ENCODE results near the gene GNA12.

GNA12 gene

GRCh38 chr7:2716488-2716887, 127.6 kb downstream of the GNA12 start:
- Histone ChIP-seq H3K27me3 (ENCODE audit: control insufficient read depth in 1 of 2, insufficient read depth in 2 of 2, low read length in 2 of 2) (no peaks in the 10 kb centered on the region), H3K9ac (ENCODE audit: low read depth in 1 of 2, low read length in 2 of 2) (no peak overlapping the region), H3K27ac (ENCODE audit: low read depth, low read length) (no peak overlapping the region), H3K9me3 (ENCODE audit: control insufficient read depth in 1 of 2, low read length in 2 of 2) (no peaks in the 10 kb centered on the region), H3K4me3 (ENCODE audit: low read depth in 1 of 2, low read length in 2 of 2) (no peak overlapping the region), H3K36me3 (ENCODE audit: control insufficient read depth in 1 of 2, insufficient read depth in 2 of 2, low read length in 2 of 2) (peaks cover 0 to 3% of the 10 kb centered on the region in 2 donors), H3K4me1 (ENCODE audit: control insufficient read depth in 1 of 2, insufficient read depth in 2 of 2, low read length in 2 of 2) (peaks cover 20 to 24% of the 10 kb centered on the region in 2 donors)

DNA sequence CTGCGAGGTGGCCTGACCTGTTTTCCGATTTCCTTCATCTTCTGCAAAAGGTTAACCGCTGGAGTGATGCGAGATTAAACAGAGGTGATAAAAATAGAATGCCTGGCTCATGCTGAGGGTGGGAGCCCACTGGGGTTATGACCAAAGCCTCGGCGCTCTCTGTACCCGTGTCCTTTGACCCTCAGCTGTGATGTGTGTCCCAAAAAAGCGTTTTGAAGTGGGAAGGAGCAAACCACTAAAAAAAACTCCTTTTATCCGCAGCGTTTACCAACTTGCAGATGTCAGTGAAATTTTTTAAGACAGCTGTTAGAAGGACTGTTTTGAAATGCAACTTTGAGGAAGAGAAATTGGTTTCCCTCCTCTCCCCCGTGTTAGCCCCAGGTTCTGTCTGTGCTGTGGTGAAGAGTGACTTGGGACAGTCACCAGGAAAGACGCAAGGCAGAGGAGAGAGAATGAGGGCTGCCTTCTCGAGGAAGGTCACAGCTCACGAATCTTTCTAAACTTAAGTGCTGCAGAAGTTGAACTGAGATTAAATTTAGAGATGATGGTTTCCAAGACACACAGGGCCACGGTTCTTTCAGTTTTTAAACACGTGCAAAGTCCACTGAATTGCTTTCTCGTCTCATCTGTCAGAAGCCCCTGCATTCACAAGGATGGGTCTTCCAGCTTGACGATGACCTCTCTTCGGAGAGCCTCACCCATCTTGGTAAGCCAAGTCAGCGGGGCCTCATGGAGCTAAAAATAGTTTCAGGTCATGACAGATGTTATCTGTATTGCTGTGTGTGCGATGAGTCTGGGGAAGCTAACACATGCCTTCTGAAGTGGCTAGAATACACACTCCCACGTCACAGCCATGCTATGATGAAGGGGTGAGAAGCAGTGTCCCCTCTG, 128.5 kb downstream of the GNA12 start:
- H3K27ac ChIP-seq (ENCODE audit: low read depth, low read length) = no peak overlapping the region

DNA sequence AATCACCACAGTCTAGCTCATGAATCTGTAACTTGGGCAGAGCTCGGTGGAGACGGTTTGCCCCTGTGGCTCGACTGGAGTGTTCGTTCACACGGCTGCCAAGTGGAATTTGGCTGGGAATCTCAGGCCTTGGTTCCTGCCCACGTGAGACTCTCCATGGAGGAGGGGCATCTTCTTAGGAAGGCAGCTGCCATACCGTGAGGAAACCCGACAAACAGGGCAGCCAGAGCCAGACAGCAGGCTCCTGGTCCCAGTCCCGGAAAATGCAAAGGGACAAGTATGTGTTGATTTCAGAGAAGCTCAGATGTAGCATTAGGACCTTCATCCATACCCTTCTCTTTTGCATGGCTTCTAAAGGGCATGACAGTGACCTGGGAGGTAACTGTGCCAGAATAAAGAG, 129.5 kb downstream of the GNA12 start:
- H3K4me1 ChIP-seq (ENCODE audit: control insufficient read depth in 1 of 2, insufficient read depth in 2 of 2, low read length in 2 of 2) = peaks cover 29 to 40% of the 10 kb centered on the region in 2 donors
- no peaks in the 10 kb centered on the region for H3K9me3 ChIP-seq (ENCODE audit: control insufficient read depth in 1 of 2, low read length in 2 of 2)
- H3K27ac ChIP-seq (ENCODE audit: low read depth, low read length) = no peak overlapping the region
- no peaks in the 10 kb centered on the region for H3K36me3 ChIP-seq (ENCODE audit: control insufficient read depth in 1 of 2, insufficient read depth in 2 of 2, low read length in 2 of 2)
- H3K4me3 ChIP-seq (ENCODE audit: low read depth in 1 of 2, low read length in 2 of 2) = no peak overlapping the region
- no peaks in the 10 kb centered on the region for H3K27me3 ChIP-seq (ENCODE audit: control insufficient read depth in 1 of 2, insufficient read depth in 2 of 2, low read length in 2 of 2)
- no peak overlapping the region for H3K9ac ChIP-seq (ENCODE audit: low read depth in 1 of 2, low read length in 2 of 2)

More for the DNA sequence above, 128.5 kb downstream of the GNA12 start:
- H3K9me3 ChIP-seq (ENCODE audit: control insufficient read depth in 1 of 2, low read length in 2 of 2) = no peaks in the 10 kb centered on the region
- H3K36me3 ChIP-seq (ENCODE audit: control insufficient read depth in 1 of 2, insufficient read depth in 2 of 2, low read length in 2 of 2) = no peaks in the 10 kb centered on the region
- no peak overlapping the region for H3K9ac ChIP-seq (ENCODE audit: low read depth in 1 of 2, low read length in 2 of 2)
- H3K4me3 ChIP-seq (ENCODE audit: low read depth in 1 of 2, low read length in 2 of 2) = no peak overlapping the region
- H3K4me1 ChIP-seq (ENCODE audit: control insufficient read depth in 1 of 2, insufficient read depth in 2 of 2, low read length in 2 of 2) = peaks cover 25 to 30% of the 10 kb centered on the region in 2 donors
- no peaks in the 10 kb centered on the region for H3K27me3 ChIP-seq (ENCODE audit: control insufficient read depth in 1 of 2, insufficient read depth in 2 of 2, low read length in 2 of 2)

GRCh38 chr7:2713978-2714377, 130.1 kb downstream of the GNA12 start:
- Histone ChIP-seq H3K9ac (ENCODE audit: low read depth in 1 of 2, low read length in 2 of 2) (no peak overlapping the region), H3K27ac (ENCODE audit: low read depth, low read length) (no peak overlapping the region), H3K27me3 (ENCODE audit: control insufficient read depth in 1 of 2, insufficient read depth in 2 of 2, low read length in 2 of 2) (no peaks in the 10 kb centered on the region), H3K4me1 (ENCODE audit: control insufficient read depth in 1 of 2, insufficient read depth in 2 of 2, low read length in 2 of 2) (peaks cover 29 to 44% of the 10 kb centered on the region in 2 donors), H3K4me3 (ENCODE audit: low read depth in 1 of 2, low read length in 2 of 2) (no peak overlapping the region), H3K9me3 (ENCODE audit: control insufficient read depth in 1 of 2, low read length in 2 of 2) (no peaks in the 10 kb centered on the region), H3K36me3 (ENCODE audit: control insufficient read depth in 1 of 2, insufficient read depth in 2 of 2, low read length in 2 of 2) (no peaks in the 10 kb centered on the region)

DNA sequence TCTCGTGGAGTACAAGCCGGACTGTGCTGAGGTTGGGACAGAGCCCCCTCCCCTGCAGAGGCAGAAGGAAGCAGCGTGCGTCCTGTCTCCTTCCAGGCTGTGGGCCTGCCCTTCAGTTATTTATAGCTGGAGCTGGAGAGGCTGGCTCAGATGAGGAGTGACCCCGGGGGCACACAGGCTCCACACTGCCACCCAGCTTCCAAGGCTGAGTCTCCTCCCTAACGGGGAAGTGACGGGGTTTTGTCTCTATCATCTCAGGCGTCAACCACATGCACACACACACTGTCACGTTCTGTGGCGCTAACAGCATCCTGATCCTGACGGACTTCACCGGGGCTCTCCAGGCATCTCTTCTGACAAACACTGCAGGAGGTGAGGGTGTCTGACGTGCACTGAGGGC, 130.7 kb downstream of the GNA12 start:
- no peaks in the 10 kb centered on the region for H3K36me3 ChIP-seq (ENCODE audit: control insufficient read depth in 1 of 2, insufficient read depth in 2 of 2, low read length in 2 of 2)
- H3K4me1 ChIP-seq (ENCODE audit: control insufficient read depth in 1 of 2, insufficient read depth in 2 of 2, low read length in 2 of 2) = peaks cover 29 to 40% of the 10 kb centered on the region in 2 donors
- H3K9me3 ChIP-seq (ENCODE audit: control insufficient read depth in 1 of 2, low read length in 2 of 2) = no peaks in the 10 kb centered on the region
- H3K9ac ChIP-seq (ENCODE audit: low read depth in 1 of 2, low read length in 2 of 2) = no peak overlapping the region
- no peaks in the 10 kb centered on the region for H3K27me3 ChIP-seq (ENCODE audit: control insufficient read depth in 1 of 2, insufficient read depth in 2 of 2, low read length in 2 of 2)
- no peak overlapping the region for H3K27ac ChIP-seq (ENCODE audit: low read depth, low read length)
- H3K4me3 ChIP-seq (ENCODE audit: low read depth in 1 of 2, low read length in 2 of 2) = no peak overlapping the region

DNA sequence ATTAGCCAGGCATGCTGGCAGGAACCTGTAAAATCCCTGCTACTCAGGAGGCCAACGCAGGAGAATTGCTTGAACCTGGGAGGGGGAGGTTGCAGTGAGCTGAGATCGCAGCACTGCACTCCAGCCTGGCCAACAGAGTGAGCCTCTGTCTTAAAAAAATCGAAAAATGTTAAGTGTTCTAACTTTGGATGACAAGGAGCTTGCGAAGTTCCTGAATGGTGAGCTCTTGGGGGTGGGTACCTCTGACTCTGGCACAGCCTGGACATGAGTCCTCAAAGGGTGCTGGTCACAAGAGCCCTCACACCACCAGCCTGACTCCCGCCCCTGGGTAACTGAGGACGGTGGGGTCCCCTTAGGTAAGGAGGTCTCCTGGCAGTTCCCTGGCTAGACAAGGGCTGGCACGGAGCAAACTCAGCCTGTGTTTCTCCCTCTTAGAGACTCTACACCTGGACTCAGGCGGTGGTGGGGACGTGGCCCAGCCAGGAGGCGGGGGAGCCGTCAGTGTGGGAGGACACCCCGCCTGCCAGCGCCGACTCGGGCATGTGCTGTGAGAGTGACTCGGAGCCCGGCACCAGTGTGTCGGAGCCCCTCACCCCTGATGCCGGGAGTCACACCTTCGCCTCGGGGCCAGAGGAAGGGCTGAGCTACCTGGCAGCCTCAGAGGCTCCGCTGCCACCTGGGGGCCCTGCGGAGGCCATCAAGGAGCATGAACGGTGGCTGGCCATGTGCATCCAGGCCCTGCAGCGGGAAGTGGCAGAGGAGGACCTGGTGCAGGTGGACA, 132.0 kb downstream of the GNA12 start:
- H3K4me1 ChIP-seq (ENCODE audit: control insufficient read depth in 1 of 2, insufficient read depth in 2 of 2, low read length in 2 of 2) = peaks cover 21 to 28% of the 10 kb centered on the region in 2 donors
- no peak overlapping the region for H3K27ac ChIP-seq (ENCODE audit: low read depth, low read length)
- H3K9me3 ChIP-seq (ENCODE audit: control insufficient read depth in 1 of 2, low read length in 2 of 2) = no peaks in the 10 kb centered on the region

DNA sequence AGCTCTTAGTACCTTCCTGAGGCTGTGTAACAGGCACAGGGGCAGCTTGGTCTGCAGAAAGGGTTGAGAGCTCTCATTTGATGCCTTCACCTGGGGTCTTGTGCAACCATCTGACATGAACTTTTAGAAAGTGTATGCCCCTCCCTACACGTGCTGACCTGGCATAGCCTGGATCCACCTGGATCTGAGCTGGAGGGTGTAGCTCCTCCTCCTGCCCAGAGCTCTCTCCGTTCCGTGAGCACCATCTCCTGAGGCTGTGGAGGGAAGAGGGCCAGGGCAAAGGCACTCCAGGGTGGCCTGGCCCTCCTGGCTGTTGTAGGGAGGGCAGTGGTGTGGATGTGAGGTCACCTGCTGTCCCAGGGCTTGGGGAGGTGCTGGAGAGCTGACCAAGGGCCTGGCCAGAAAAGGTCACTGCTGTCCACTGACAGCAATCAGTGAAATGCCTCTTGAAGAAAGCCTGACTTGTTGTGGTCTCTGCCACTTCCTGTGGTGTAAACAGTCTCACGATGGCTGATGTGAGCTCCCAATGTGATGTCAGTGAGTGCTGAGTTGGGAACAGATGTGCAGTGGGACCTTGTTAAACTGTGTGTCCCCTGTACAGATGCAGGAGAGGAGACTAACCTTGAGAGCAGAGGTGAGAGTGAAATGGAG, 133.1 kb downstream of the GNA12 start:
- Histone ChIP-seq H3K4me3 (ENCODE audit: low read depth in 1 of 2, low read length in 2 of 2) (no peak overlapping the region), H3K36me3 (ENCODE audit: control insufficient read depth in 1 of 2, insufficient read depth in 2 of 2, low read length in 2 of 2) (no peaks in the 10 kb centered on the region), H3K4me1 (ENCODE audit: control insufficient read depth in 1 of 2, insufficient read depth in 2 of 2, low read length in 2 of 2) (peaks cover 10 to 20% of the 10 kb centered on the region in 2 donors), H3K27me3 (ENCODE audit: control insufficient read depth in 1 of 2, insufficient read depth in 2 of 2, low read length in 2 of 2) (no peaks in the 10 kb centered on the region), H3K9me3 (ENCODE audit: control insufficient read depth in 1 of 2, low read length in 2 of 2) (no peaks in the 10 kb centered on the region), H3K9ac (ENCODE audit: low read depth in 1 of 2, low read length in 2 of 2) (no peak overlapping the region), H3K27ac (ENCODE audit: low read depth, low read length) (no peak overlapping the region)

More for the DNA sequence above, 132.0 kb downstream of the GNA12 start:
- Histone ChIP-seq H3K4me3 (ENCODE audit: low read depth in 1 of 2, low read length in 2 of 2) (no peak overlapping the region), H3K27me3 (ENCODE audit: control insufficient read depth in 1 of 2, insufficient read depth in 2 of 2, low read length in 2 of 2) (no peaks in the 10 kb centered on the region), H3K36me3 (ENCODE audit: control insufficient read depth in 1 of 2, insufficient read depth in 2 of 2, low read length in 2 of 2) (no peaks in the 10 kb centered on the region), H3K9ac (ENCODE audit: low read depth in 1 of 2, low read length in 2 of 2) (no peak overlapping the region)

DNA sequence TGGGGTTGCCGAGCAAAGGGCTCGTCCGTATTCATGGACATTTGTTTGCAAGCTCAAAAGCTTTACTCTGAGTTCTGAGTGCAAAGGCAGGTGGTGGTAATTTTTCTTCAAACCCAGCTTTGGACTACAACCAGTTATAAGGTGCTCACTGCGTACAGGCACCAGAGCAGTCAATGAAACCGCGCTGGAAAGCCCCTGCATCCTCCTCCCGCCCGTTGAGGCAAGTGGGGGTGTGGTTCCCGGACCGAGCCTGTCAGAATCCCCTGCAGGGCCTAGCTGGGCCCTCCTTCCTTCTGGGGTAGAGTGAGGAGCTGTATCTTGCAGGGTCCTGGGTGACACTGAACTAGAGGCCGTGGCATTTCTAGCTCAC, 133.8 kb downstream of the GNA12 start:
- peak overlapping the region; percentile 66 to 76 for H3K4me3 ChIP-seq (ENCODE audit: low read depth in 1 of 2, low read length in 2 of 2)
- H3K4me1 ChIP-seq (ENCODE audit: control insufficient read depth in 1 of 2, insufficient read depth in 2 of 2, low read length in 2 of 2) = peaks cover 9 to 20% of the 10 kb centered on the region in 2 donors
- H3K36me3 ChIP-seq (ENCODE audit: control insufficient read depth in 1 of 2, insufficient read depth in 2 of 2, low read length in 2 of 2) = no peaks in the 10 kb centered on the region
- H3K27me3 ChIP-seq (ENCODE audit: control insufficient read depth in 1 of 2, insufficient read depth in 2 of 2, low read length in 2 of 2) = no peaks in the 10 kb centered on the region
- no peaks in the 10 kb centered on the region for H3K9me3 ChIP-seq (ENCODE audit: control insufficient read depth in 1 of 2, low read length in 2 of 2)
- peak overlapping the region; percentile 45 to 51 for H3K9ac ChIP-seq (ENCODE audit: low read depth in 1 of 2, low read length in 2 of 2)
- no peak overlapping the region for H3K27ac ChIP-seq (ENCODE audit: low read depth, low read length)

DNA sequence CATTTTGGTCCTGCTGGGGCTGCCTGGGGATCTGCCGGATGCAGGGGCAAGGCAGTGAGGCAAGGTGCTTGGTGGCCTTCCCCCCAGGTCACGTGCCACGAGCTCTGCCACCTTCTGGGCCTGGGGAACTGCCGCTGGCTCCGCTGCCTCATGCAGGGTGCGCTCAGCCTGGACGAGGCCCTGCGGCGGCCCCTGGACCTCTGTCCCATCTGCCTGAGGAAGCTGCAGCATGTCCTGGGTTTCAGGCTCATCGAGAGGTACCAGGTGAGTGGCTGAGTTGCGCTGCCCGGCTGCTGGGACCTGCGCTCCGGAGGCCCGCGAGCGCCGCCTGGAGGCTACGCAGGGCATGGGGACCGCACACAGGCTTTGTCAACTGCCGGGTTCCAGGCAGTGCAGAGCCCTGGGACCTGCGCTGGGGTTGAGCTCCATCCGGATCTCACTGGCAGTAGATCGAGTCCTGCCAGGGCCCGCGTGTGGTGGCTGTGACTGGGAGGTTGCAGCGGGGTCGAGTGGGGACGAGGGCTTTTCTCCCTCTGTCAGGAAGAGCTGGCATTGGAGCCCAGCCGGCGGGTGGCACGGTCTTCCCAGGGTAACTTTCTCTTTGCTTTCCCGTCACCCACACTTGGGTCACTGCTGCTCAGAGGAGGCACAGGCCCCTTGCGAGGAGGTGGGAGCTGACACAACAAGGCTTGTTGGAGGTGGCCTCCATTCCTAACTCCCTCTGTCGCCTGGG, 134.4 kb downstream of the GNA12 start:
- no peaks in the 10 kb centered on the region for H3K27me3 ChIP-seq (ENCODE audit: control insufficient read depth in 1 of 2, insufficient read depth in 2 of 2, low read length in 2 of 2)
- peak overlapping the region; percentile 66 to 76 for H3K4me3 ChIP-seq (ENCODE audit: low read depth in 1 of 2, low read length in 2 of 2)
- H3K27ac ChIP-seq (ENCODE audit: low read depth, low read length) = no peak overlapping the region
- H3K9me3 ChIP-seq (ENCODE audit: control insufficient read depth in 1 of 2, low read length in 2 of 2) = no peaks in the 10 kb centered on the region
- H3K9ac ChIP-seq (ENCODE audit: low read depth in 1 of 2, low read length in 2 of 2) = peak overlapping the region; percentile 45 to 51
- H3K36me3 ChIP-seq (ENCODE audit: control insufficient read depth in 1 of 2, insufficient read depth in 2 of 2, low read length in 2 of 2) = no peaks in the 10 kb centered on the region
- H3K4me1 ChIP-seq (ENCODE audit: control insufficient read depth in 1 of 2, insufficient read depth in 2 of 2, low read length in 2 of 2) = peaks cover 9 to 20% of the 10 kb centered on the region in 2 donors

Measured in duodenal mucosa (tissue), 2 donors.